HepG2 (cell line): ENCODE data around the gene NTM. TPM values are rescaled to one million over a fixed set of nuclear protein-coding genes. Genes with fewer than 3 reads are reported as not detected.

Experiments used
- ATAC-seq: fragments of 200-7000 bp; cut with Tn5 transposase; 3 replicates; pipeline ENCODE4 v1.9.1; 2020; ENCODE audit warnings: mild to moderate bottlenecking, moderate library complexity
- BruUV-seq: library from RNA; stranded (reverse); fragments of 400-500 nt; replicated peaks from 2 replicates; lab custom pipeline; 2021; lab: Mats Ljungman, UMichigan
- CTCF ChIA-PET: fragments of 300-600 bp; formaldehyde crosslinking; extraction: SDS; loops from one replicate; lab custom pipeline; 2021; ENCODE audit warnings: low total read pairs, inconsistent platforms, low intra/inter-chr PET ratio; lab: Yijun Ruan, JAX
- POLR2A ChIA-PET: fragments of 350-600 bp; sonication (Branson Sonifier 250); formaldehyde crosslinking; loops from one replicate; lab custom pipeline; 2020; ENCODE audit warnings: antibody characterized with exemption, inconsistent platforms; lab: Yijun Ruan, JAX
- DNase-seq: peaks from one replicate; pipeline ENCODE4 v3.0.0-alpha.2; 2015; ENCODE audit warnings: low spot score
- FAIRE-seq: peaks from 3 replicates; lab custom pipeline; 2011; peaks lifted over from hg19 to GRCh38; lab: Jason Lieb, UNC
- H2AFZ ChIP-seq: one replicate; pipeline ENCODE4 v1.6.1; 2011; ENCODE audit warnings: low read length, inconsistent platforms
- H3K27ac ChIP-seq: fragments of 300-600 bp; 3 replicates; pipeline ENCODE4 v1.8.0; 2011; ENCODE audit warnings: mixed run types, mild to moderate bottlenecking, mixed read lengths, low read length, inconsistent platforms; ENCODE audit not compliant: insufficient read depth; ENCODE audit errors: extremely low read length
- H3K27me3 ChIP-seq, 2 experiments: fragments of 200-600 bp in 1 of 2; 2 replicates in 1 of 2; 3 replicates in 1 of 2; pipeline versions ENCODE4 v1.6.0 to v1.8.0; 2011; ENCODE audit warnings: low read length in 2 of 2, mild to moderate bottlenecking in 2 of 2, moderate library complexity in 2 of 2, inconsistent platforms in 1 of 2; ENCODE audit not compliant: insufficient read depth in 2 of 2, control insufficient read depth in 1 of 2
- H3K36me3 ChIP-seq, 2 experiments: fragments of 200-600 bp in 1 of 2; replicated peaks in 1 of 2; 2 replicates in 1 of 2; 3 replicates in 1 of 2; pipeline versions ENCODE4 v1.5.1 to v1.8.0; 2011; ENCODE audit warnings: low read length in 2 of 2, inconsistent platforms in 1 of 2; ENCODE audit not compliant: insufficient read depth in 2 of 2, control insufficient read depth in 1 of 2
- H3K4me1 ChIP-seq: 2 replicates; pipeline ENCODE4 v1.5.1; 2012; ENCODE audit warnings: low read length, inconsistent platforms; ENCODE audit not compliant: insufficient read depth
- H3K4me2 ChIP-seq: 2 replicates; pipeline ENCODE4 v1.6.0; 2011; ENCODE audit warnings: low read depth, low read length, inconsistent platforms
- H3K4me3 ChIP-seq, 3 experiments: fragments of 200-600 bp in 1 of 3; sonication (generic), shearing (Covaris generic) in 1 of 3; replicated peaks in 1 of 3; 2 replicates each; pipeline ENCODE4 v1.5.1; 2011 to 2016; ENCODE audit warnings: low read length in 3 of 3, inconsistent platforms in 2 of 3, low read depth in 2 of 3, mild to moderate bottlenecking in 2 of 3, control low read depth in 1 of 3, mixed read lengths in 1 of 3; ENCODE audit not compliant: insufficient read depth in 1 of 3
- H3K79me2 ChIP-seq: one replicate; pipeline ENCODE4 v1.6.1; 2011; ENCODE audit warnings: low read length, inconsistent platforms; ENCODE audit not compliant: insufficient read depth
- H3K9ac ChIP-seq: 2 replicates; pipeline ENCODE4 v1.6.0; 2011; ENCODE audit warnings: mild to moderate bottlenecking, low read depth, low read length, inconsistent platforms; ENCODE audit not compliant: insufficient read depth
- H3K9me3 ChIP-seq: 2 replicates; pipeline ENCODE4 v1.5.1; 2012; ENCODE audit warnings: mild to moderate bottlenecking, low read length
- H4K20me1 ChIP-seq: 2 replicates; pipeline ENCODE4 v1.6.0; 2011; ENCODE audit warnings: inconsistent platforms, mild to moderate bottlenecking, low read length, moderate library complexity; ENCODE audit not compliant: insufficient read depth
- CHCHD3 ChIP-seq: sonication (generic); formaldehyde crosslinking; IDR thresholded peaks from 2 replicates; pipeline ENCODE4 v1.8.0; 2022; ENCODE audit warnings: mild to moderate bottlenecking, missing genetic modification reagents, moderate library complexity
- FOXK1 ChIP-seq: sonication (generic); formaldehyde crosslinking; IDR thresholded peaks from 2 replicates; pipeline ENCODE4 v1.4.0; 2020; ENCODE audit warnings: low read depth, missing genetic modification reagents, borderline replicate concordance
- MYC ChIP-seq: sonication (generic); formaldehyde crosslinking; IDR thresholded peaks from 2 replicates; pipeline ENCODE4 v1.9.0; 2021; ENCODE audit warnings: missing genetic modification reagents, borderline replicate concordance
- SMAD3 ChIP-seq: sonication (generic); formaldehyde crosslinking; IDR thresholded peaks from 2 replicates; pipeline ENCODE4 v1.4.0; 2020; ENCODE audit warnings: missing genetic modification reagents
- TOE1 ChIP-seq: sonication (generic); formaldehyde crosslinking; IDR thresholded peaks from 2 replicates; pipeline ENCODE4 v1.4.0; 2020; ENCODE audit warnings: mild to moderate bottlenecking, missing genetic modification reagents
- ZNF501 ChIP-seq: sonication (generic); formaldehyde crosslinking; IDR thresholded peaks from 2 replicates; pipeline ENCODE4 v1.5.1; 2020; ENCODE audit warnings: mild to moderate bottlenecking, moderate library complexity, missing genetic modification reagents
- ZNF598 ChIP-seq: sonication (generic); formaldehyde crosslinking; IDR thresholded peaks from 2 replicates; pipeline ENCODE4 v1.5.1; 2020; ENCODE audit warnings: mild to moderate bottlenecking, missing genetic modification reagents, borderline replicate concordance
- ZNF747 ChIP-seq: sonication (generic); formaldehyde crosslinking; IDR thresholded peaks from 2 replicates; pipeline ENCODE4 v1.8.1; 2023; ENCODE audit warnings: missing genetic modification reagents, mild to moderate bottlenecking, borderline replicate concordance
- WGBS: methylation state at CpG from one replicate; pipeline ENCODE4 v1.1.6; 2017; ENCODE audit warnings: low lambda C conversion rate; 5-methylcytosine and 5-hydroxymethylcytosine counted together
- in situ Hi-C: cut with HindIII; loops from 2 replicates; pipeline ENCODE4 v1.10.0; 2017; ENCODE audit warnings: low pct_unique_long_range_greater_than_20kb; ENCODE audit not compliant: extremely low pct_ligation_motif_present
- intact Hi-C: fragments of 100-400 bp; cut with micrococcal nuclease; formaldehyde crosslinking; loops from one replicate; pipeline ENCODE4 v1.10.0; 2022; ENCODE audit not compliant: unreplicated experiment
- polyA plus RNA-seq, 8 experiments: library from polyadenylated mRNA; depleted of rRNA in 3 of 8; stranded (reverse) in 7 of 8; unstranded in 1 of 8; fragments of >200 nt; fragmentation: Illumina TruSeq in 4 of 8; extraction: Trizol in 4 of 8; gene quantifications; 2 replicates each; pipeline versions ENCODE4 v1.2.1 to v1.2.3, GENCODE V29; 2011 to 2016; ENCODE audit warnings: low read depth in 4 of 8, missing spikeins in 1 of 8, mixed read lengths in 1 of 8; ENCODE audit not compliant: insufficient read depth in 1 of 8
- total RNA-seq, 5 experiments: library from RNA; depleted of rRNA; stranded (reverse); fragments of >200 nt; fragmentation: Illumina TruSeq; extraction: Trizol; gene quantifications; 2 replicates each; pipeline ENCODE4 v1.2.3, GENCODE V29; 2016; ENCODE audit warnings: low read depth in 1 of 5
- TF ChIP-seq, protein P1 (sequence below): sonication (generic); formaldehyde crosslinking; IDR thresholded peaks from 2 replicates; pipeline ENCODE4 v1.4.0; 2020; ENCODE audit warnings: missing genetic modification reagents, mild to moderate bottlenecking, borderline replicate concordance

The NTM gene
- total and polyA plus RNA-seq, 2 of the 13 experiments (the other 11 are each of a cell fraction or from before 2014, with no cell fraction given) = not detected

DNA sequence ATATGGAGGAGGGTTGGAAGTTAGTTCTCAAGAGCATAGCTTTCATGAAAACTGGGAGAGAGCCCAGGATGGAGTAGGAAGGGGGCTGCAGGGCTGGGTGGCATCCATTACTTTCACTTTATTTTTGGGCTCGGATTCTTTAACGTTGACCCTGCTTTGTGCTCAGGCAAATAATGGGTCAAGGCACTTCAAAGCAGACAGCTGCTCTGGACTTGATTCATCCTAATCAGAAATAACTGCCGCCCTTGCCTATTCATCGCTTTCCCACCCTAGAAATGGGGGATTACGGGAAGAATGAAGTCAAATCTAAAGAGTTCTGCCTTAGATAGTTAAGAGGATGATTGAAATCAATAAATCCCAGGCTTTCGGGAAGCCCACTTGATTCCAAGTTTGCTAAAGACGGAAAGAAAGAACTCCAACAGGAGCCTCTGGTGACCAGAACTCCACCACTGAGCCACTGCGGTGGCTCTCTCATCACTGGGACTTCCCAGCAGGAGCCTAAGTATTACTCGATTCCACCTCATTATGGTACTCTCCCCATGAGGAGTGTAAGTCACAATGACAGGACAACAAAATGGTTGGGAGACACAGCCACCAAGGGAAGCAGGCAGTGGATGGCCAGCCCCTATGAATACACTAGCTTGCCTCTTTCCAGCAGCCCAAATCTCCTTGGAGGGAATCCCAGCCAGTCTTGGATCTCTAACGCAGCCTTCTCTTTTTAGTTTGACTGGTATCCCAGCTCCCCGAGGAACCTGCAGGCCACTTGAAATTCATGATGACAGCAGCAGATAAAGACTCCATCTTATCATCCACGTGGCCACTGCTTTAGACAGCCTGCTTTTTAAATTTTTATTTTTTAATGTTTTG lies 815.5 kb downstream of the NTM start:
- in situ Hi-C loops = no loop called here
- FAIRE-seq = no peak
- POLR2A ChIA-PET = no interaction called here
- 19% methylated on average over 12 of the region's 12 CpGs for WGBS
- H2AFZ ChIP-seq = no peak overlapping the region
- no peak overlapping the region for H3K4me2 ChIP-seq
- ATAC-seq = no peak
- H3K36me3 ChIP-seq = no peaks in the 10 kb centered on the region
- no peak overlapping the region for H3K27ac ChIP-seq
- H3K4me3 ChIP-seq = no peak overlapping the region
- no peaks in the 10 kb centered on the region for H3K4me1 ChIP-seq
- no peak for TF ChIP-seq TOE1 (CRISPR knock-in tag)
- TF ChIP-seq SMAD3 (CRISPR knock-in tag) = no peak
- TF ChIP-seq ZNF501 = no peak
- TF ChIP-seq ZNF598 (CRISPR knock-in tag) = no peak
- TF ChIP-seq MYC (CRISPR knock-in tag) = no peak
- TF ChIP-seq, protein P1, sequence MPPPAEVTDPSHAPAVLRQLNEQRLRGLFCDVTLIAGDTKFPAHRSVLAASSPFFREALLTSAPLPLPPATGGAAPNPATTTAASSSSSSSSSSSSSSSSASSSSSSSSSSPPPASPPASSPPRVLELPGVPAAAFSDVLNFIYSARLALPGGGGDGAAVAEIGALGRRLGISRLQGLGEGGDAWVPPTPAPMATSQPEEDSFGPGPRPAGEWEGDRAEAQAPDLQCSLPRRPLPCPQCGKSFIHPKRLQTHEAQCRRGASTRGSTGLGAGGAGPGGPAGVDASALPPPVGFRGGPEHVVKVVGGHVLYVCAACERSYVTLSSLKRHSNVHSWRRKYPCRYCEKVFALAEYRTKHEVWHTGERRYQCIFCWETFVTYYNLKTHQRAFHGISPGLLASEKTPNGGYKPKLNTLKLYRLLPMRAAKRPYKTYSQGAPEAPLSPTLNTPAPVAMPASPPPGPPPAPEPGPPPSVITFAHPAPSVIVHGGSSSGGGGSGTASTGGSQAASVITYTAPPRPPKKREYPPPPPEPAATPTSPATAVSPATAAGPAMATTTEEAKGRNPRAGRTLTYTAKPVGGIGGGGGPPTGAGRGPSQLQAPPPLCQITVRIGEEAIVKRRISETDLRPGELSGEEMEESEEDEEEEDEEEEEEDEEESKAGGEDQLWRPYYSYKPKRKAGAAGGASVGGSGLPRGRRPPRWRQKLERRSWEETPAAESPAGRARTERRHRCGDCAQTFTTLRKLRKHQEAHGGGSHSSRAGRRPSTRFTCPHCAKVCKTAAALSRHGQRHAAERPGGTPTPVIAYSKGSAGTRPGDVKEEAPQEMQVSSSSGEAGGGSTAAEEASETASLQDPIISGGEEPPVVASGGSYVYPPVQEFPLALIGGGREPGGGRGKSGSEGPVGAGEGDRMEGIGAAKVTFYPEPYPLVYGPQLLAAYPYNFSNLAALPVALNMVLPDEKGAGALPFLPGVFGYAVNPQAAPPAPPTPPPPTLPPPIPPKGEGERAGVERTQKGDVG (CRISPR knock-in tag) = no peak
- no peak for TF ChIP-seq ZNF747
- no peak for TF ChIP-seq CHCHD3 (CRISPR knock-in tag)
- TF ChIP-seq FOXK1 (CRISPR knock-in tag) = no peak
- BruUV-seq = no TSS peak
- DNase-seq = no peak
- no peaks in the 10 kb centered on the region for H3K27me3 ChIP-seq
- H3K9ac ChIP-seq = no peak overlapping the region
- CTCF ChIA-PET = no interaction called here
- H3K9me3 ChIP-seq = peaks cover 3% of the 10 kb centered on the region; the same call in 1 of the 2 replicates
- no peaks in the 10 kb centered on the region for H4K20me1 ChIP-seq
- no peaks in the 10 kb centered on the region for H3K79me2 ChIP-seq
- intact Hi-C loops = no loop called here
